Chondrocyte (in vitro differentiated cells): Measurements from ENCODE around the gene HLF. TPM values are rescaled to one million over a fixed set of nuclear protein-coding genes. Genes with fewer than 3 reads are reported as not detected.

Experiments used
- DNase-seq: peaks from one replicate; pipeline ENCODE4 v3.0.0; 2021; ENCODE audit warnings: mixed read lengths, low spot score
- H3K27ac Mint-ChIP-seq: one replicate; pipeline ENCODE4 v1.8.0; 2021; ENCODE audit warnings: mild to moderate bottlenecking, moderate library complexity, mixed read lengths; ENCODE audit not compliant: unreplicated experiment
- H3K27me3 Mint-ChIP-seq: 2 replicates; pipeline ENCODE4 v1.8.0; 2021; ENCODE audit warnings: low read depth, mixed read lengths
- H3K36me3 Mint-ChIP-seq: 2 replicates; pipeline ENCODE4 v1.8.0; 2021; ENCODE audit warnings: low read depth, mixed read lengths
- H3K4me1 Mint-ChIP-seq: 2 replicates; pipeline ENCODE4 v1.8.0; 2021; ENCODE audit warnings: low read depth, mild to moderate bottlenecking, mixed read lengths
- H3K4me3 Mint-ChIP-seq: one replicate; pipeline ENCODE4 v1.8.0; 2021; ENCODE audit warnings: mild to moderate bottlenecking, moderate library complexity, mixed read lengths; ENCODE audit not compliant: unreplicated experiment
- H3K9me3 Mint-ChIP-seq: 2 replicates; pipeline ENCODE4 v1.8.0; 2021; ENCODE audit warnings: low read depth, mixed read lengths
- CTCF ChIP-seq: fragments of 200-600 bp; sonication (generic); IDR thresholded peaks from 2 replicates; pipeline ENCODE4 v1.5.0; 2021; ENCODE audit warnings: antibody characterized with exemption, mild to moderate bottlenecking, moderate library complexity
- total RNA-seq: library from RNA; stranded (reverse); gene quantifications from 3 replicates; pipeline ENCODE4 v1.2.1, GENCODE V29; 2021

Gene HLF
- total RNA-seq, 1 donor from 2014 or later = 0.47 TPM

GRCh38 chr17:55246583-55246982, 18.2 kb upstream of the HLF start:
- no peaks in the 10 kb centered on the region for H3K36me3 Mint-ChIP-seq
- DNase-seq = no peak
- peaks cover 4% of the 10 kb centered on the region for H3K9me3 Mint-ChIP-seq
- peaks cover 32% of the 10 kb centered on the region for H3K27me3 Mint-ChIP-seq
- no peaks in the 10 kb centered on the region for H3K4me1 Mint-ChIP-seq
- no peak for TF ChIP-seq CTCF
- H3K4me3 Mint-ChIP-seq = no peak overlapping the region
- no peak overlapping the region for H3K27ac Mint-ChIP-seq

GRCh38 chr17:55248077-55248476, 16.7 kb upstream of the HLF start:
- H3K9me3 Mint-ChIP-seq = no peaks in the 10 kb centered on the region
- TF ChIP-seq CTCF = no peak
- H3K27me3 Mint-ChIP-seq = peaks cover 36% of the 10 kb centered on the region
- H3K36me3 Mint-ChIP-seq = no peaks in the 10 kb centered on the region
- no peak for DNase-seq
- no peak overlapping the region for H3K27ac Mint-ChIP-seq
- no peak overlapping the region for H3K4me3 Mint-ChIP-seq
- no peaks in the 10 kb centered on the region for H3K4me1 Mint-ChIP-seq

GRCh38 chr17:55249861-55250260, 14.9 kb upstream of the HLF start:
- no peak for TF ChIP-seq CTCF
- Mint-ChIP-seq H3K4me3 (no peak overlapping the region), H3K9me3 (peaks cover 3% of the 10 kb centered on the region), H3K4me1 (no peaks in the 10 kb centered on the region), H3K27ac (no peak overlapping the region), H3K36me3 (no peaks in the 10 kb centered on the region), H3K27me3 (peaks cover 34% of the 10 kb centered on the region)
- DNase-seq = no peak

GRCh38 chr17:55254375-55254774, 10.4 kb upstream of the HLF start:
- Mint-ChIP-seq H3K36me3 (no peaks in the 10 kb centered on the region), H3K4me1 (no peaks in the 10 kb centered on the region), H3K4me3 (no peak overlapping the region), H3K27me3 (peaks cover 39% of the 10 kb centered on the region), H3K9me3 (peaks cover 3% of the 10 kb centered on the region), H3K27ac (no peak overlapping the region)
- TF ChIP-seq CTCF = no peak
- DNase-seq = no peak

- H3K4me1 Mint-ChIP-seq = no peaks in the 10 kb centered on the region
- no peak overlapping the region for H3K27ac Mint-ChIP-seq
- no peak for TF ChIP-seq CTCF
- H3K9me3 Mint-ChIP-seq = peaks cover 9% of the 10 kb centered on the region
- DNase-seq = no peak
- peaks cover 63% of the 10 kb centered on the region for H3K27me3 Mint-ChIP-seq
- H3K4me3 Mint-ChIP-seq = no peak overlapping the region
- peaks cover 2% of the 10 kb centered on the region for H3K36me3 Mint-ChIP-seq
These were observed 6.1 kb upstream of the HLF start for GRCh38 chr17:55258578-55259135.
